Left cardiac atrium (tissue), 4 donors: Measurements from ENCODE around the gene SELENOP. TPM values are rescaled to one million over a fixed set of nuclear protein-coding genes. Genes with fewer than 3 reads are reported as not detected.

Source experiments
- ATAC-seq, 2 donors: fragments of 200-7000 bp; cut with Tn5 transposase; one replicate each; pipeline ENCODE4 v1.9.1; 2020; ENCODE audit warnings: mild to moderate bottlenecking in 2 of 2, moderate library complexity in 2 of 2
- DNase-seq: peaks from one replicate; pipeline ENCODE4 v3.0.0-alpha.2; 2020
- intact Hi-C, 2 donors: fragments of 100-400 bp; cut with DNase I; formaldehyde crosslinking; loops; one replicate each; pipeline versions ENCODE4 v1.14.1 to v1.15.1; 2022 to 2023
- total RNA-seq, 2 donors: library from RNA; stranded (reverse); fragmentation: NEBNext Ultra II Directional; extraction: Animal tissue kit (Norgen Biotek cat#: 25700); gene quantifications; one replicate each; pipeline ENCODE4 v1.2.1, GENCODE V29; 2021
- donor health status: DM: no; HTN: yes; CAD: no.
- donor health status: DM: no; HTN: yes; CAD: no; lungs with severe emphysema.
- donor health status: DM: yes; HTN: yes; CAD: no.
- donor health status: Dilated cardiomyopathy.

SELENOP gene
- total RNA-seq, 2 donors from 2014 or later = 193 to 416 TPM

- ATAC-seq (no peak), DNase-seq (no peak)
- intact Hi-C loops = loop anchor here in 1 of 2 donors (5.0 kb wide), 1 partner anchor 87 kb away; no protein-coding TSS in a partner anchor
Observed at GRCh38 chr5:42804717-42805339, 6.9 kb downstream of the SELENOP start.

- intact Hi-C loops = no loop called here
- no peak for ATAC-seq
- no peak for DNase-seq
Observed at GRCh38 chr5:42801516-42802166, 10.1 kb downstream of the SELENOP start.

GRCh38 chr5:42800748-42801330 lies 10.9 kb downstream of the SELENOP start:
- ATAC-seq (no peak), DNase-seq (no peak)
- intact Hi-C loops = no loop called here

GRCh38 chr5:42799668-42800114 lies 12.0 kb downstream of the SELENOP start:
- DNase-seq = no peak

GRCh38 chr5:42799241-42799608 lies 12.5 kb downstream of the SELENOP start:
- DNase-seq (no peak), ATAC-seq (no peak)
- intact Hi-C loops = no loop called here

More at GRCh38 chr5:42799668-42800114, 12.0 kb downstream of the SELENOP start:
- intact Hi-C loops = no loop called here
- ATAC-seq = no peak

GRCh38 chr5:42798284-42799240 lies 13.1 kb downstream of the SELENOP start:
- ATAC-seq (no peak), DNase-seq (no peak)
- intact Hi-C loops = no loop called here

GRCh38 chr5:42791151-42791550 lies 20.5 kb downstream of the SELENOP start:
- ATAC-seq = no peak
- intact Hi-C loops = no loop called here
- DNase-seq = no peak

- intact Hi-C loops = no loop called here
- ATAC-seq = no peak
Observed at GRCh38 chr5:42787845-42788244, 23.8 kb downstream of the SELENOP start.

GRCh38 chr5:42787073-42787472 lies 24.6 kb downstream of the SELENOP start:
- intact Hi-C loops = no loop called here
- DNase-seq (no peak), ATAC-seq (no peak)

More at GRCh38 chr5:42787845-42788244, 23.8 kb downstream of the SELENOP start:
- DNase-seq = no peak

GRCh38 chr5:42785756-42786155 lies 25.9 kb downstream of the SELENOP start:
- ATAC-seq = no peak
- intact Hi-C loops = no loop called here

GRCh38 chr5:42784132-42784531 lies 27.6 kb downstream of the SELENOP start:
- ATAC-seq = no peak
- DNase-seq = no peak
- intact Hi-C loops = no loop called here

More at GRCh38 chr5:42785756-42786155, 25.9 kb downstream of the SELENOP start:
- DNase-seq = no peak

- DNase-seq = no peak
- intact Hi-C loops = no loop called here
- no peak for ATAC-seq
Observed at GRCh38 chr5:42781584-42781983, 30.1 kb downstream of the SELENOP start.

GRCh38 chr5:42779083-42779482 lies 32.6 kb downstream of the SELENOP start:
- intact Hi-C loops = no loop called here
- no peak for DNase-seq
- ATAC-seq = no peak

- DNase-seq (peak; percentile 7), ATAC-seq (peak in 1 of 2 donors; percentile 19)
- intact Hi-C loops = no loop called here
Observed at GRCh38 chr5:42772265-42772993, 39.3 kb downstream of the SELENOP start.

GRCh38 chr5:42770003-42770402 lies 41.7 kb downstream of the SELENOP start:
- intact Hi-C loops = no loop called here
- ATAC-seq (no peak), DNase-seq (no peak)

- DNase-seq = no peak
- intact Hi-C loops = loop anchor here (5.0 to 10.0 kb wide), 5 partner anchors 119 to 911 kb away; partner anchors contain the start of gene GHR (in 1 of the 2)
- no peak for ATAC-seq
Observed at GRCh38 chr5:42768106-42768504, 43.6 kb downstream of the SELENOP start.

GRCh38 chr5:42767491-42768105 lies 44.1 kb downstream of the SELENOP start:
- ATAC-seq = peak; percentile 27 to 40
- intact Hi-C loops = loop anchor here (2.0 to 10.0 kb wide), 6 partner anchors 120 to 913 kb away; partner anchors contain the start of gene GHR (in 1 of the 2)
- no peak for DNase-seq

- no peak for DNase-seq
- no peak for ATAC-seq
- intact Hi-C loops = loop anchor here (10.0 kb wide), 2 partner anchors 707 to 757 kb away; no protein-coding TSS in a partner anchor
Observed at GRCh38 chr5:42761791-42762190, 49.9 kb downstream of the SELENOP start.
